GM18873 (cell line): ENCODE results near the gene VWA8.
"Not testable (repeated sequence)": the region's sequence is repeated elsewhere in the genome, so short reads cannot be mapped to it uniquely, and the experiment has no call there.

ENCODE experiments used
- ATAC-seq: cut with Tn5 transposase; IDR thresholded peaks from one replicate; pipeline ENCODE4 v1.9.1; 2021; ENCODE audit warnings: mild to moderate bottlenecking, moderate library complexity, moderate number of reproducible peaks; ENCODE audit not compliant: unreplicated experiment, low FRiP score

Gene VWA8

GRCh38 chr13:41654796-41655195 lies 306.1 kb downstream of the VWA8 start:
- no peak for ATAC-seq

GRCh38 chr13:41652735-41653361 lies 308.1 kb downstream of the VWA8 start:
- no peak for ATAC-seq

- ATAC-seq: no peak
Measured at GRCh38 chr13:41651413-41652058, 309.4 kb downstream of the VWA8 start.

- ATAC-seq: no peak
Measured at GRCh38 chr13:41650706-41651105, 310.2 kb downstream of the VWA8 start.

GRCh38 chr13:41649659-41650058 lies 311.2 kb downstream of the VWA8 start:
- no peak for ATAC-seq

GRCh38 chr13:41648314-41648935 lies 312.5 kb downstream of the VWA8 start:
- no peak for ATAC-seq

- ATAC-seq: not testable (repeated sequence)
Measured at GRCh38 chr13:41647699-41648313, 313.1 kb downstream of the VWA8 start.

- no peak for ATAC-seq
Measured at GRCh38 chr13:41645331-41645730, 315.6 kb downstream of the VWA8 start.

- no peak for ATAC-seq
Measured at GRCh38 chr13:41644742-41645141, 316.2 kb downstream of the VWA8 start.

- no peak for ATAC-seq
Measured at GRCh38 chr13:41643507-41643906, 317.4 kb downstream of the VWA8 start.

GRCh38 chr13:41641961-41642360 lies 318.9 kb downstream of the VWA8 start:
- ATAC-seq: no peak

GRCh38 chr13:41641429-41641828 lies 319.5 kb downstream of the VWA8 start:
- no peak for ATAC-seq

- no peak for ATAC-seq
Measured at GRCh38 chr13:41639955-41640780, 320.7 kb downstream of the VWA8 start.

GRCh38 chr13:41639237-41639904 lies 321.5 kb downstream of the VWA8 start:
- no peak for ATAC-seq

GRCh38 chr13:41637586-41637985 lies 323.3 kb downstream of the VWA8 start:
- ATAC-seq: no peak

- not testable (repeated sequence) for ATAC-seq
Measured at GRCh38 chr13:41637032-41637431, 323.9 kb downstream of the VWA8 start.

GRCh38 chr13:41636590-41636989 lies 324.3 kb downstream of the VWA8 start:
- not testable (repeated sequence) for ATAC-seq

GRCh38 chr13:41634407-41634806 lies 326.5 kb downstream of the VWA8 start:
- no peak for ATAC-seq

GRCh38 chr13:41633776-41634175 lies 327.1 kb downstream of the VWA8 start:
- no peak for ATAC-seq
